SK-MEL-5 (cell line): ENCODE results near the gene TGM2. TPM values are rescaled to one million over a fixed set of nuclear protein-coding genes. Genes with fewer than 3 reads are reported as not detected.

ENCODE experiments used
- DNase-seq: peaks from one replicate; pipeline ENCODE4 v3.0.0-alpha.2; 2016; ENCODE audit warnings: low read depth, low spot score
- in situ Hi-C: cut with HindIII; loops from 2 replicates; pipeline ENCODE4 v1.10.0; 2016; ENCODE audit warnings: low sequenced_read_pairs, high pct_unique_total_duplicates, low pct_unique_long_range_greater_than_20kb
- total RNA-seq: library from RNA; depleted of rRNA; stranded (reverse); fragments of >200 nt; shearing (Covaris generic); gene quantifications from 2 replicates; pipeline ENCODE4 v1.2.3, GENCODE V29; 2014

Gene TGM2
- total RNA-seq, 1 experiment from 2014 or later = 7.0 TPM

DNA sequence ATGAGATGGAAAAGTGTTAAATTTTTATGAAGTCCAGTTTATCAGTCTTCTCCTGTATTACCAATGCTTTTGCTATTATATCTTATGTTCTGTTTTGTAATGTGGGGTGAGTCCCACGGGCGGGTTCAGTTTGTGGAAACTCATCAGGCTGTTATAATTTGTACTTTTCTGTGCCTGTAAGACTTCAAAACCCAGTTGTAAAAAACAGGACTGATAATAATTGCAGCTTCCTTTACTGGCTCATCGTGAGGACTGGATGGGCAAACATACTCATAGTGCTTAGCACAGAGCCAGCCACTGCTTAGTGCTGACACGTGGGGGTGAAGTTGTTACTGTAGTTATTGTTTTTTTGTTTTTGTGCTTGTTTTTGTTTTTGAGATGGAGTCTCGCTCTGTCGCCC is 45.6 kb downstream of the TGM2 start:
- in situ Hi-C loops = no loop called here

GRCh38 chr20:38117635-38118034 is 47.4 kb downstream of the TGM2 start:
- DNase-seq = peak; percentile 79
- in situ Hi-C loops = no loop called here

More for the DNA sequence above, 45.6 kb downstream of the TGM2 start:
- DNase-seq = no peak

DNA sequence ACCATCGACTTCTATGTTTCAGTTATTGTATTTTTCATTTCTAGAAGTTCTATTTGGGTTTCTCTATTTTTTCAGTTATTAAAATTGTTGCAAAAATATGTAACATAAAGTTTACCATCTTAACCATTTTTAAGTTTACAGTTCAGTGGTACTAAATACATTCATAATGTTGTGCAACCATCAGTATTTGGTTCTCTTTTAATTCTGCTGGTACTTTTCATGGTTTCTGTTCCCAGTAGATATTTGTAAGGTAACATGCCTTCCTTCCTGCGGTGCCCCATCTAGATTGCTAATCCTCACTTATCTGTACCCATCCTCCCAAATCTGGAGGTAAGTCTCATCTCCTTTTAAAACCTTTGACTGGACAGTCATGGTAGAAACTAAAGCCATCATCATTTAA is 47.9 kb downstream of the TGM2 start:
- no peak for DNase-seq
- in situ Hi-C loops = no loop called here

GRCh38 chr20:38116409-38117165 is 48.5 kb downstream of the TGM2 start:
- in situ Hi-C loops = no loop called here
- no peak for DNase-seq

GRCh38 chr20:38115896-38116295 is 49.2 kb downstream of the TGM2 start:
- in situ Hi-C loops = no loop called here
- DNase-seq = no peak

DNA sequence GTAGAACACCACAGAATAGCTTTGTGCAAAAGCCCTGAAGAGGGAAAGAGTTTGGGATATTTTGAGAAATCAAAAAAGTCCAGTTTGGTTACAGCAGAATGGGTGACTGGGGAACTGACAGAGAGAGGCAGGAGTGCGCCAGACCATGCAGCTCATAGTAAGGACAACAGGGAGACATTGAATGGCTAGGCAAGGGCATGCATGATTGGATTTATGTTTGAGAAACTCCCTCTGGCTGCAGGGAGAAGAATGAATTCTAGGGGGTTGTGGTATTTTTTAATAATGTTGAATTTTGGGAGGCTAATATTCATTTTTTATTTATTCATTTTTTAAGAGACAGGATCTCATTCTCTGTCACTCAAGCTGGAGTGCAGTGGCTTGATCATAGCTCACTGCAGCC is 49.9 kb downstream of the TGM2 start:
- in situ Hi-C loops = no loop called here
- DNase-seq = no peak

DNA sequence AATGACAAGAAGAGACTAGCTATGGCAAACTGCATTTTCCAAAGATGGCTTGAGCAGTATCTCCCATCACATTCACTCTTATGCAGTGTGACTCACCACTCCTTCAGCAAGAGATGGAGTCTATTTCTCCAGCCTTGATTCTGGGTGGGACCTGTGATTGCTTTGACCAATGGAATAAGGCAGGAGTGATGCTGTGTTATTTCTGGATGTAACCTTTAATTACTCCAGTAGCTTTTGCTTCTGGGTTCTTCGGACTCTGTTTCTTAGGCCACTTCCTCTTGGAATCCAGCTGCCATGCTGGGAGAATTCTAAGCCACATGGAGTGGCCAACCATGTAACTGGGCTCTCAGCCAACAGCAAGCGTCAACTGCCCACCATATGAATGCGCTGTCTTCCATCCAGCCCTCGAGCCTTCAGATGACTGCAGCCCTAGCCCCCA is 50.7 kb downstream of the TGM2 start:
- DNase-seq = no peak
- in situ Hi-C loops = no loop called here

- DNase-seq = peak; percentile 74
These were observed 51.4 kb downstream of the TGM2 start for GRCh38 chr20:38113401-38114325.

GRCh38 chr20:38112930-38113294 is 52.2 kb downstream of the TGM2 start:
- in situ Hi-C loops = no loop called here
- DNase-seq = no peak

More at GRCh38 chr20:38113401-38114325, 51.4 kb downstream of the TGM2 start:
- in situ Hi-C loops = no loop called here

- in situ Hi-C loops = no loop called here
- no peak for DNase-seq
These were observed 52.7 kb downstream of the TGM2 start for GRCh38 chr20:38112261-38112929.

DNA sequence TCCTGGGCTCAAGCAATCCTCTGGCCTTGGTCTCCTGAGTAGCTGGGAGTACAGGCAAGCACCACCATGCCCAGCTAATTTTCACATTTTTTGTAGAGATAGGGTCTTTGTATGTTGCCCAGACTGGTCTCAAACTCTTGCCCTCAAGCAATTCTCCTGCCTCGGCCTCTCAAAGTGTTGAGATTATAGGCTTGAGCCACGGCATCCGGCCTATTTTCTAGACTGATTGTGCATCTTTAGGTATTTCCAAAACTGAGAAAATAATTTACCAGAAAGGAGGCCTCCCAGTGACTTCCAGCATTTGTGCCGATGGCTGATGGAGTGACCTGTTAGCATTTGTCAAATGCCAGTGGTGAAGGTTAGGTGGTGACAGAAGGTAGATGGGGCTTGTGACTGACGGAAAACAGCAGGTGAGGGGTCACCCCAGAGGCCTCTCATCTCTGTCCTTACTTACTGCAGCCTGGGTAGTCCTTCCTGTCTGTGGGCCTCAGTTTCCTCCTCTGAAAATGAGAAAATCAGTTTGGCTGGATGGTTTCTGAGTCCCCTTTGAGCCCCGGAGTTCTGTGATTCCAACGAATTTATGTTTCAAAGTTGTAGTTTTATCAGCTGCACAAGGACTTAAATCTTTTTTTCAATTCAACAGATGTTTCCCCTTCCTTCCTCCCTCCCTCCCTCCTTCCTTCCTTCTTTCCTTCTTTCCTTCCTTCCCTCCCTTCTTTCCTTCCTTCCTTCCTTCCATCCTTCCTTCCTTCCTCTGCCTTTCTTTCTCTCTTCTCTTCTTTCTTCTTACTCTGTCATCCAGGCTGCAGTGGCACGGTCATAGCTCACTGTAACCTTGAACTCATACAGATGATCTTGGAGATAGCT is 53.5 kb downstream of the TGM2 start:
- in situ Hi-C loops = no loop called here
- no peak for DNase-seq

GRCh38 chr20:38110525-38111178 is 54.4 kb downstream of the TGM2 start:
- DNase-seq = no peak
- in situ Hi-C loops = no loop called here

GRCh38 chr20:38109591-38110524 is 55.2 kb downstream of the TGM2 start:
- in situ Hi-C loops = no loop called here
- no peak for DNase-seq

DNA sequence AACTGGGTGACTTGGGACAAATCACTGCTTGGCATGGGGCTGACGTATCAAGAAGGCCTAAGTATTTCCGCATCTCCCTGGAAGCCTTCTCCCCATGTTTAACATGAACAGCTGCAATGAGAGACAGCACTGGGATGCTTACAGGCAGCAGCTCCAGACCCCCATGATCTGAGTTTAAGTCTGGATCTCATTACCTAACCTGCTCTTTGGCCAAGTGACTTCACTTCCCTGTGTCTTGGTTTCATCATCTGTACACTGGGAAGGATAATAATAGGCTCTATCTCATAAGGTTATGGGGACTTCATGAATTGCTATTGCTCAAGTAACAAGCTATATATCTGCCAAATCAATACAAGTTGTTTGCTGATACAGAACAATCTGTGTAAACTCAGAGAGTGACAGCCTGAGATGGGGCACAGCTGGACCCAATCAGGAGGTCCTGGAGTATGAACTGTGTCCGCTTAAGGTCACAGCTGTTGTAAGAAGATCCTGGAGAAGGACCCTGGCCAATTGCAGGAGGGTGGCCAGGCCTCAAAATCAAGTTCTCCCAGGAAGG is 56.0 kb downstream of the TGM2 start:
- in situ Hi-C loops = no loop called here
- no peak for DNase-seq

GRCh38 chr20:38108438-38108985 is 56.6 kb downstream of the TGM2 start:
- in situ Hi-C loops = no loop called here
- DNase-seq = no peak
